Mammary epithelial cell (primary cell): ENCODE results near the gene FBXO24.

Experiments
- EZH2 ChIP-seq: IDR thresholded peaks from 2 replicates; pipeline ENCODE4 v1.6.1; 2012; ENCODE audit warnings: low read length, inconsistent platforms, borderline replicate concordance
- TF ChIP-seq, protein P1 (sequence below), 2 donors: IDR thresholded peaks in 1 of 2; conservative IDR thresholded peaks in 1 of 2; 2 replicates each; pipeline ENCODE4 v1.5.1; 2011 to 2012; ENCODE audit warnings: inconsistent platforms in 2 of 2, low read length in 2 of 2, mild to moderate bottlenecking in 2 of 2, control low read depth in 1 of 2, low read depth in 1 of 2; ENCODE audit not compliant: insufficient read depth in 1 of 2; ENCODE audit errors: extremely low read depth in 1 of 2

DNA sequence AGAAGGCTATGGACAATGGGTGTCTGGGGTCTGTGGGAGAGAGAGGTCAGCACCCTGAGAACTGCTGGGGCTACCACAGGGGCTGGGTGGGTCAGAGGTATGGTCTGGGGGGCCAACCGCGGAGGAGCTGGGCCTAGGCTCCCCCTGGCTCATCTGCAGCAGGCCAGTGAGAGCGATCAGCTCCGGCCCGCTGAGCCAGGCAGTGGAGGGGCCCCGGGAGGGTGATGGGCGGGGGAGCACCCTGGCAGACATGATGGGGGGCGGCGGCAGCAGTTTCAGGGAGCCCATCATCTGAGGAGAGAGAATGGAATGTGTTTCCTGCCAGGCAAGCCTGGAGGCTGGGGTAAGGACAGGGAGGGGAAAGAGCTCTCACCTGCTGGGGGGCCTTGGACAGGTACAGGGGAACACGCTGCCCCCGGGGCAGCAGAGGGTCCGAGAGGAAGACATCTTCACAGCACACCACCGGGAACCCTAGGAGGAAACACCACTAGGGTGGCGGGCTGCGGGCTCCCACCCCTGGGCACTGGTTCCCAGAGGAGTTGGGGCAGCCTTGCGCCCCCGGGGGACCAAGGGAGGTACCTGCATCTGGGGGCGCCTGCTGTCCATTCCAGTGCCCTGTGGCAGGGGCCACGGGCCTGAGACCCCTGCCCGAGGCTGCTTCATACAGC, 13.7 kb upstream of the FBXO24 start:
- TF ChIP-seq, protein P1, sequence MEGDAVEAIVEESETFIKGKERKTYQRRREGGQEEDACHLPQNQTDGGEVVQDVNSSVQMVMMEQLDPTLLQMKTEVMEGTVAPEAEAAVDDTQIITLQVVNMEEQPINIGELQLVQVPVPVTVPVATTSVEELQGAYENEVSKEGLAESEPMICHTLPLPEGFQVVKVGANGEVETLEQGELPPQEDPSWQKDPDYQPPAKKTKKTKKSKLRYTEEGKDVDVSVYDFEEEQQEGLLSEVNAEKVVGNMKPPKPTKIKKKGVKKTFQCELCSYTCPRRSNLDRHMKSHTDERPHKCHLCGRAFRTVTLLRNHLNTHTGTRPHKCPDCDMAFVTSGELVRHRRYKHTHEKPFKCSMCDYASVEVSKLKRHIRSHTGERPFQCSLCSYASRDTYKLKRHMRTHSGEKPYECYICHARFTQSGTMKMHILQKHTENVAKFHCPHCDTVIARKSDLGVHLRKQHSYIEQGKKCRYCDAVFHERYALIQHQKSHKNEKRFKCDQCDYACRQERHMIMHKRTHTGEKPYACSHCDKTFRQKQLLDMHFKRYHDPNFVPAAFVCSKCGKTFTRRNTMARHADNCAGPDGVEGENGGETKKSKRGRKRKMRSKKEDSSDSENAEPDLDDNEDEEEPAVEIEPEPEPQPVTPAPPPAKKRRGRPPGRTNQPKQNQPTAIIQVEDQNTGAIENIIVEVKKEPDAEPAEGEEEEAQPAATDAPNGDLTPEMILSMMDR (conservative IDR thresholded peaks at IDR 0.05 in 1 of 2, IDR thresholded peaks at IDR 0.05 in 1 of 2; ENCODE audit: extremely low read depth in 1 of 2, insufficient read depth in 1 of 2, low read depth in 1 of 2, low read length in 2 of 2), result no peak
- no peak for TF ChIP-seq EZH2
